GM19035 (cell line): ENCODE measurements around the gene RAPGEF4.

Source experiments
- ATAC-seq: cut with Tn5 transposase; IDR thresholded peaks from one replicate; pipeline ENCODE4 v1.9.1; 2021; ENCODE audit not compliant: unreplicated experiment

RAPGEF4 gene

GRCh38 chr2:172964511-172965139 is 229.0 kb downstream of the RAPGEF4 start:
- ATAC-seq: no peak

GRCh38 chr2:172965433-172966212 is 230.0 kb downstream of the RAPGEF4 start:
- no peak for ATAC-seq

- no peak for ATAC-seq
Observed at GRCh38 chr2:172967036-172967982, 231.7 kb downstream of the RAPGEF4 start.

GRCh38 chr2:172968061-172968469 is 232.4 kb downstream of the RAPGEF4 start:
- no peak for ATAC-seq

- ATAC-seq: no peak
Observed at GRCh38 chr2:172969166-172969565, 233.5 kb downstream of the RAPGEF4 start.

- no peak for ATAC-seq
Observed at GRCh38 chr2:172969609-172970008, 234.0 kb downstream of the RAPGEF4 start.

- no peak for ATAC-seq
Observed at GRCh38 chr2:172970660-172971059, 235.0 kb downstream of the RAPGEF4 start.

- peak; percentile 82 for ATAC-seq
Observed at GRCh38 chr2:172972005-172972619, 236.5 kb downstream of the RAPGEF4 start.

- no peak for ATAC-seq
Observed at GRCh38 chr2:172974762-172975161, 239.1 kb downstream of the RAPGEF4 start.

- ATAC-seq: no peak
Observed at GRCh38 chr2:172976116-172976515, 240.5 kb downstream of the RAPGEF4 start.

GRCh38 chr2:172976816-172977215 is 241.2 kb downstream of the RAPGEF4 start:
- no peak for ATAC-seq

- ATAC-seq: no peak
Observed at GRCh38 chr2:172977270-172978062, 241.8 kb downstream of the RAPGEF4 start.

GRCh38 chr2:172978063-172978383 is 242.4 kb downstream of the RAPGEF4 start:
- ATAC-seq: no peak

GRCh38 chr2:172985139-172985892 is 249.7 kb downstream of the RAPGEF4 start:
- ATAC-seq: no peak

GRCh38 chr2:172986040-172986439 is 250.4 kb downstream of the RAPGEF4 start:
- ATAC-seq: no peak

- ATAC-seq: no peak
Observed at GRCh38 chr2:172988728-172989127, 253.1 kb downstream of the RAPGEF4 start.

GRCh38 chr2:172991031-172991430 is 255.4 kb downstream of the RAPGEF4 start:
- ATAC-seq: no peak

- ATAC-seq: no peak
Observed at GRCh38 chr2:172993139-172993538, 257.5 kb downstream of the RAPGEF4 start.

- no peak for ATAC-seq
Observed at GRCh38 chr2:172993931-172994717, 258.5 kb downstream of the RAPGEF4 start.
